H9 (cell line): ENCODE data around the gene HYDIN. TPM values are rescaled to one million over a fixed set of nuclear protein-coding genes. Genes with fewer than 3 reads are reported as not detected.

Experiments used
- DNase-seq: peaks from one replicate; pipeline ENCODE4 v3.0.0-alpha.2; 2017
- H2AFZ ChIP-seq: one replicate; pipeline ENCODE4 v1.6.1; 2013; ENCODE audit warnings: mild to moderate bottlenecking, low read length, control low read depth, moderate library complexity
- H2AK5ac ChIP-seq: 2 replicates; pipeline ENCODE4 v1.6.1; 2013; ENCODE audit warnings: low read length, control low read depth, mixed read lengths; ENCODE audit not compliant: insufficient read length
- H2BK120ac ChIP-seq: one replicate; pipeline ENCODE4 v1.6.1; 2013; ENCODE audit warnings: low read depth, mild to moderate bottlenecking, low read length, control low read depth, inconsistent platforms; ENCODE audit not compliant: poor library complexity, severe bottlenecking
- H2BK12ac ChIP-seq: 2 replicates; pipeline ENCODE4 v1.6.1; 2013; ENCODE audit warnings: low read length, control low read depth, mixed read lengths, low read depth; ENCODE audit not compliant: insufficient read length
- H2BK15ac ChIP-seq: 2 replicates; pipeline ENCODE4 v1.6.1; 2013; ENCODE audit warnings: low read depth, low read length, control low read depth
- H2BK20ac ChIP-seq: one replicate; pipeline ENCODE4 v1.6.1; 2013; ENCODE audit warnings: low read depth, mild to moderate bottlenecking, low read length, control low read depth, inconsistent platforms; ENCODE audit not compliant: poor library complexity, severe bottlenecking
- H2BK5ac ChIP-seq: 2 replicates; pipeline ENCODE4 v1.6.1; 2013; ENCODE audit warnings: low read length, control low read depth, mixed read lengths; ENCODE audit not compliant: insufficient read length
- H3K14ac ChIP-seq: 2 replicates; pipeline ENCODE4 v1.6.1; 2013; ENCODE audit warnings: low read length, control low read depth; ENCODE audit not compliant: insufficient read depth
- H3K18ac ChIP-seq: 2 replicates; pipeline ENCODE4 v1.6.1; 2013; ENCODE audit warnings: low read depth, mild to moderate bottlenecking, mixed read lengths, low read length, control low read depth; ENCODE audit not compliant: insufficient read length
- H3K23ac ChIP-seq: 2 replicates; pipeline ENCODE4 v1.6.1; 2013; ENCODE audit warnings: low read length, control low read depth, mixed read lengths, low read depth; ENCODE audit not compliant: insufficient read length
- H3K23me2 ChIP-seq: 2 replicates; pipeline ENCODE4 v1.6.1; 2013; ENCODE audit warnings: low read depth, mild to moderate bottlenecking, mixed read lengths, low read length, control low read depth; ENCODE audit not compliant: insufficient read length, poor library complexity, severe bottlenecking
- H3K27ac ChIP-seq: 2 replicates; pipeline ENCODE4 v1.5.1; 2013; ENCODE audit warnings: low read length, control low read depth, mixed read lengths, low read depth; ENCODE audit not compliant: insufficient read length
- H3K27me3 ChIP-seq: 2 replicates; pipeline ENCODE4 v1.6.1; 2013; ENCODE audit warnings: low read length, control low read depth, inconsistent platforms; ENCODE audit not compliant: insufficient read depth
- H3K4ac ChIP-seq: 2 replicates; pipeline ENCODE4 v1.6.1; 2013; ENCODE audit warnings: low read depth, mild to moderate bottlenecking, control low read depth, inconsistent platforms, low read length, moderate library complexity
- H3K4me1 ChIP-seq: 2 replicates; pipeline ENCODE4 v1.6.1; 2013; ENCODE audit warnings: low read length, control low read depth, inconsistent platforms; ENCODE audit not compliant: insufficient read depth
- H3K4me2 ChIP-seq: 2 replicates; pipeline ENCODE4 v1.6.1; 2013; ENCODE audit warnings: low read length, control low read depth, mixed read lengths; ENCODE audit not compliant: insufficient read length, insufficient read depth
- H3K56ac ChIP-seq: 2 replicates; pipeline ENCODE4 v1.6.1; 2013; ENCODE audit warnings: low read depth, mild to moderate bottlenecking, mixed read lengths, low read length, control low read depth; ENCODE audit not compliant: insufficient read length
- H3K79me1 ChIP-seq: 2 replicates; pipeline ENCODE4 v1.6.1; 2013; ENCODE audit warnings: low read depth, mild to moderate bottlenecking, moderate library complexity, low read length, control low read depth, inconsistent platforms; ENCODE audit not compliant: insufficient read depth, poor library complexity, severe bottlenecking
- H3K79me2 ChIP-seq: 2 replicates; pipeline ENCODE4 v1.6.1; 2013; ENCODE audit warnings: low read length, control low read depth, inconsistent platforms; ENCODE audit not compliant: insufficient read depth
- H3K9ac ChIP-seq: 2 replicates; pipeline ENCODE4 v1.6.1; 2013; ENCODE audit warnings: low read length, control low read depth, mixed read lengths; ENCODE audit not compliant: insufficient read length; ENCODE audit errors: extremely low read depth
- H3K9me3 ChIP-seq: one replicate; pipeline ENCODE4 v1.6.1; 2013; ENCODE audit warnings: low read depth, low read length, inconsistent platforms; ENCODE audit not compliant: control insufficient read depth
- H3T11ph ChIP-seq: one replicate; pipeline ENCODE4 v1.6.1; 2013; ENCODE audit warnings: mild to moderate bottlenecking, low read length, control low read depth, inconsistent platforms
- H4K20me1 ChIP-seq: one replicate; pipeline ENCODE4 v1.6.1; 2013; ENCODE audit not compliant: control insufficient read depth, insufficient read length, insufficient read depth
- H4K5ac ChIP-seq: 2 replicates; pipeline ENCODE4 v1.6.1; 2013; ENCODE audit warnings: low read depth, mild to moderate bottlenecking, mixed read lengths, low read length, control low read depth; ENCODE audit not compliant: insufficient read length
- H4K8ac ChIP-seq: replicated peaks from 2 replicates; pipeline ENCODE4 v1.6.1; 2013; ENCODE audit warnings: low read length, control low read depth, mixed read lengths, low read depth; ENCODE audit not compliant: insufficient read length
- H4K91ac ChIP-seq: 2 replicates; pipeline ENCODE4 v1.6.1; 2013; ENCODE audit warnings: low read depth, mild to moderate bottlenecking, moderate library complexity, mixed read lengths, low read length, control low read depth; ENCODE audit not compliant: insufficient read length
- H3K27ac Mint-ChIP-seq, 3 experiments: 2 replicates in 2 of 3; 3 replicates in 1 of 3; pipeline ENCODE4 v1.8.0; 2020 to 2021; ENCODE audit warnings: mixed read lengths in 3 of 3, mild to moderate bottlenecking in 1 of 3, moderate library complexity in 1 of 3
- H3K27me3 Mint-ChIP-seq: 2 replicates; pipeline ENCODE4 v1.8.0; 2021; ENCODE audit warnings: low read depth, mild to moderate bottlenecking, moderate library complexity, mixed read lengths
- H3K36me3 Mint-ChIP-seq, 3 experiments: 2 replicates in 2 of 3; 3 replicates in 1 of 3; pipeline ENCODE4 v1.8.0; 2020 to 2021; ENCODE audit warnings: low read depth in 3 of 3, mixed read lengths in 3 of 3; ENCODE audit not compliant: insufficient read depth in 1 of 3
- H3K4me1 Mint-ChIP-seq, 2 experiments: 2 replicates each; pipeline ENCODE4 v1.8.0; 2020; ENCODE audit warnings: mixed read lengths in 2 of 2
- H3K4me3 Mint-ChIP-seq, 2 experiments: 2 replicates in 1 of 2; 3 replicates in 1 of 2; pipeline ENCODE4 v1.8.0; 2020 to 2021; ENCODE audit warnings: mild to moderate bottlenecking in 2 of 2, mixed read lengths in 2 of 2, moderate library complexity in 1 of 2
- H3K9me3 Mint-ChIP-seq, 2 experiments: 2 replicates in 1 of 2; 3 replicates in 1 of 2; pipeline ENCODE4 v1.8.0; 2020; ENCODE audit warnings: mild to moderate bottlenecking in 2 of 2, mixed read lengths in 2 of 2, moderate library complexity in 1 of 2
- WGBS: extraction: QIAGEN DNeasy Blood & Tissue Kit; methylation state at CpG from one replicate; pipeline ENCODE4 v1.1.7; 2013; ENCODE audit warnings: missing lambda C conversion rate, low lambda C conversion rate, mixed read lengths; ENCODE audit not compliant: insufficient read length; ENCODE audit errors: extremely low coverage; 5-methylcytosine and 5-hydroxymethylcytosine counted together
- total RNA-seq: library from RNA; stranded (reverse); gene quantifications from 2 replicates; pipeline ENCODE4 v1.2.1, GENCODE V29; 2021
- TF ChIP-seq, protein P1 (sequence below): fragments of 200-600 bp; sonication (generic); conservative IDR thresholded peaks from 3 replicates; pipeline ENCODE4 v1.8.0; 2021; ENCODE audit warnings: antibody characterized with exemption, mild to moderate bottlenecking

The HYDIN gene
- total RNA-seq, 1 experiment from 2014 or later: 1.7 TPM

DNA sequence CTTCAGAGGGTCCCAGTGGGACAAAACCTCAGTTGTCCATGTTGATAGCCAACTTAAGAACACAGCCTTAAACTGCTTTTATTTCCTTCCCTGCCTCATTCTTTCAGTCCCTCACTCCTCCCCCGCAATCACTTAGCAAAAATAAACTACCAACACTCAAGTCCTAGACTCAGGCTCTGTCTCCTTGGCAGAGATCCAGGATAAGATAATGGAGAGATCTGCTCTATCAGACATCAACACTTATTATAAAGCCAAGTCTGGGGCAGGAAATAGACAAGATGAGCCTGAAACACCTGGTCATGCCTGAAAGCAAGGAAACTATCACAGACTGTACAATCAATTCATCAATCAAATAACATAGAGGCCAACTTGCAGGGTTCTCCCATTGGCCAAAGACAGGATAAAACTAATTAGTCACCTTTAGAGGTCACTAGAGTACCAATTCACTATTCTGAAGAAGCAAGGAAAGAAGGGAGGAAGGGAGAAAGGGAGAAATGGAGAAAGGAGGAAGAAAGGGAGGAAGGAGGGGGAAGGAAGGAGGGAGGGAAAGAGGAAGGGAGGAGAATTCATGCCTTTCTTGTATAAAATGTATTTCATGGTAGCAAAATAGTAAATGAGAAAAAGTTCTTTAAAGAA, 15.7 kb downstream of the HYDIN start:
- no peak overlapping the region; a peak in 1 of 7 replicates for H3K27ac Mint-ChIP-seq
- no peak for DNase-seq
- no CpG with 5 or more reads among the region's 1 CpG for WGBS

More for the DNA sequence above, 15.7 kb downstream of the HYDIN start:
- Histone ChIP-seq H2BK20ac (no peak overlapping the region), H3K23me2 (no peaks in the 10 kb centered on the region), H3K79me1 (no peaks in the 10 kb centered on the region), H3K23ac (no peak overlapping the region), H2AK5ac (no peak overlapping the region), H3K4ac (no peak overlapping the region), H3K27ac (no peak overlapping the region), H3K9me3 (no peaks in the 10 kb centered on the region), H3K9ac (no peak overlapping the region), H3K4me1 (no peaks in the 10 kb centered on the region), H3K27me3 (no peaks in the 10 kb centered on the region), H3K18ac (no peak overlapping the region), H3K4me2 (no peak overlapping the region), H3K79me2 (no peaks in the 10 kb centered on the region), H3T11ph (no peak overlapping the region), H2BK120ac (no peak overlapping the region), H2BK12ac (no peak overlapping the region), H3K14ac (no peak overlapping the region), H2BK15ac (no peak overlapping the region), H3K56ac (no peak overlapping the region), H4K5ac (no peak overlapping the region), H4K8ac (no peak overlapping the region), H2AFZ (peak overlapping the region; percentile 5), H4K20me1 (no peaks in the 10 kb centered on the region), H4K91ac (no peak overlapping the region), H2BK5ac (no peak overlapping the region)
- Mint-ChIP-seq H3K9me3 (peaks cover 0 to 4% of the 10 kb centered on the region in 2 experiments; a peak in 2 of 5 replicates), H3K4me3 (no peak overlapping the region), H3K36me3 (peaks cover 0 to 4% (median 0%) of the 10 kb centered on the region in 3 experiments; a peak in 3 of 7 replicates), H3K4me1 (peaks cover 9 to 12% of the 10 kb centered on the region in 2 experiments), H3K27me3 (no peaks in the 10 kb centered on the region)
- TF ChIP-seq, protein P1, sequence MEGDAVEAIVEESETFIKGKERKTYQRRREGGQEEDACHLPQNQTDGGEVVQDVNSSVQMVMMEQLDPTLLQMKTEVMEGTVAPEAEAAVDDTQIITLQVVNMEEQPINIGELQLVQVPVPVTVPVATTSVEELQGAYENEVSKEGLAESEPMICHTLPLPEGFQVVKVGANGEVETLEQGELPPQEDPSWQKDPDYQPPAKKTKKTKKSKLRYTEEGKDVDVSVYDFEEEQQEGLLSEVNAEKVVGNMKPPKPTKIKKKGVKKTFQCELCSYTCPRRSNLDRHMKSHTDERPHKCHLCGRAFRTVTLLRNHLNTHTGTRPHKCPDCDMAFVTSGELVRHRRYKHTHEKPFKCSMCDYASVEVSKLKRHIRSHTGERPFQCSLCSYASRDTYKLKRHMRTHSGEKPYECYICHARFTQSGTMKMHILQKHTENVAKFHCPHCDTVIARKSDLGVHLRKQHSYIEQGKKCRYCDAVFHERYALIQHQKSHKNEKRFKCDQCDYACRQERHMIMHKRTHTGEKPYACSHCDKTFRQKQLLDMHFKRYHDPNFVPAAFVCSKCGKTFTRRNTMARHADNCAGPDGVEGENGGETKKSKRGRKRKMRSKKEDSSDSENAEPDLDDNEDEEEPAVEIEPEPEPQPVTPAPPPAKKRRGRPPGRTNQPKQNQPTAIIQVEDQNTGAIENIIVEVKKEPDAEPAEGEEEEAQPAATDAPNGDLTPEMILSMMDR: peak; percentile 58
